Common myeloid progenitor, CD34-positive (primary cell): ENCODE results near the gene NPIPA7.
"Not testable (repeated sequence)": the region's sequence is repeated elsewhere in the genome, so short reads cannot be mapped to it uniquely, and the experiment has no call there.

ENCODE experiments used
- CTCF ChIA-PET: fragments of 350-600 bp; sonication (Branson Sonifier 250); formaldehyde crosslinking; loops from one replicate; lab custom pipeline; 2021; ENCODE audit warnings: antibody characterized with exemption; lab: Charles Lee
- POLR2A ChIA-PET: fragments of 350-600 bp; sonication (Branson Sonifier 250); formaldehyde crosslinking; loops from one replicate; lab custom pipeline; 2021; ENCODE audit warnings: antibody characterized with exemption; lab: Charles Lee
- DNase-seq, 3 donors: peaks; one replicate each; pipeline versions ENCODE4 v3.0.0 to v3.0.0-alpha.2; 2013
- H3K27ac ChIP-seq, 2 experiments: 1 replicate in 1 of 2; 2 replicates in 1 of 2; pipeline ENCODE4 v1.7.0; 2013; ENCODE audit warnings: inconsistent platforms in 2 of 2, low read length in 2 of 2, mild to moderate bottlenecking in 2 of 2, low read depth in 1 of 2, moderate library complexity in 1 of 2; ENCODE audit not compliant: severe bottlenecking in 2 of 2, insufficient read depth in 1 of 2, poor library complexity in 1 of 2
- H3K27me3 ChIP-seq, 5 experiments: replicated peaks in 2 of 5; 1 replicate in 3 of 5; 2 replicates in 2 of 5; pipeline versions ENCODE4 v1.6.1 to v1.7.0; 2013; ENCODE audit warnings: low read length in 4 of 5, mild to moderate bottlenecking in 2 of 5, moderate library complexity in 2 of 5, inconsistent platforms in 1 of 5; ENCODE audit not compliant: insufficient read depth in 5 of 5, control insufficient read depth in 4 of 5
- H3K36me3 ChIP-seq, 4 experiments: 1 replicate in 2 of 4; 2 replicates in 2 of 4; pipeline versions ENCODE4 v1.6.1 to v1.7.0; 2013; ENCODE audit warnings: low read length in 3 of 4, control low read depth in 1 of 4, mild to moderate bottlenecking in 1 of 4; ENCODE audit not compliant: control insufficient read depth in 4 of 4, insufficient read depth in 4 of 4
- H3K4me1 ChIP-seq, 4 experiments: 1 replicate in 3 of 4; 2 replicates in 1 of 4; pipeline versions ENCODE4 v1.6.1 to v1.7.1; 2013; ENCODE audit warnings: low read length in 3 of 4, mild to moderate bottlenecking in 3 of 4, control low read depth in 1 of 4, inconsistent platforms in 1 of 4, moderate library complexity in 1 of 4; ENCODE audit not compliant: control insufficient read depth in 4 of 4, insufficient read depth in 4 of 4; ENCODE audit errors: control extremely low read depth in 1 of 4
- H3K4me3 ChIP-seq, 7 experiments: 1 replicate in 4 of 7; 2 replicates in 3 of 7; pipeline versions ENCODE4 v1.5.1 to v1.7.0; 2013; ENCODE audit warnings: mild to moderate bottlenecking in 7 of 7, low read length in 6 of 7, moderate library complexity in 6 of 7, inconsistent platforms in 2 of 7, low read depth in 2 of 7, control low read depth in 1 of 7; ENCODE audit not compliant: insufficient read depth in 4 of 7, control insufficient read depth in 1 of 7; ENCODE audit errors: extremely low read depth in 1 of 7
- H3K9me3 ChIP-seq, 5 experiments: 1 replicate in 4 of 5; 2 replicates in 1 of 5; pipeline versions ENCODE4 v1.6.1 to v1.7.1; 2013; ENCODE audit warnings: low read length in 4 of 5, mild to moderate bottlenecking in 2 of 5, inconsistent platforms in 1 of 5, low read depth in 1 of 5, moderate library complexity in 1 of 5; ENCODE audit not compliant: control insufficient read depth in 4 of 5, insufficient read depth in 2 of 5; ENCODE audit errors: control extremely low read depth in 1 of 5
- WGBS: methylation state at CpG from one replicate; pipeline ENCODE4 v1.1.5; 2013; ENCODE audit not compliant: insufficient coverage; 5-methylcytosine and 5-hydroxymethylcytosine counted together

The NPIPA7 gene

GRCh38 chr16:16399685-16400084 lies 20.7 kb downstream of the NPIPA7 start:
- POLR2A ChIA-PET, H3K9me3 ChIP-seq, CTCF ChIA-PET, H3K27me3 ChIP-seq, DNase-seq, H3K4me3 ChIP-seq, H3K36me3 ChIP-seq, H3K27ac ChIP-seq, H3K4me1 ChIP-seq: not testable (repeated sequence)
- no CpG with 5 or more reads among the region's 6 CpGs for WGBS

- H3K36me3 ChIP-seq, H3K4me1 ChIP-seq, H3K27me3 ChIP-seq, H3K4me3 ChIP-seq, CTCF ChIA-PET, H3K27ac ChIP-seq, POLR2A ChIA-PET, H3K9me3 ChIP-seq, DNase-seq: not testable (repeated sequence)
- WGBS = no CpG with 5 or more reads among the region's 2 CpGs
Observed at GRCh38 chr16:16402333-16402732, 23.4 kb downstream of the NPIPA7 start.

GRCh38 chr16:16404283-16404682 lies 25.3 kb downstream of the NPIPA7 start:
- H3K4me3 ChIP-seq, H3K9me3 ChIP-seq, H3K27ac ChIP-seq, H3K4me1 ChIP-seq, DNase-seq, H3K36me3 ChIP-seq, CTCF ChIA-PET, POLR2A ChIA-PET, H3K27me3 ChIP-seq: not testable (repeated sequence)
- WGBS = no CpG with 5 or more reads among the region's 1 CpG

GRCh38 chr16:16405421-16405820 lies 26.5 kb downstream of the NPIPA7 start:
- H3K4me3 ChIP-seq, H3K27ac ChIP-seq, H3K9me3 ChIP-seq, H3K36me3 ChIP-seq, H3K4me1 ChIP-seq, DNase-seq, H3K27me3 ChIP-seq, CTCF ChIA-PET, POLR2A ChIA-PET: not testable (repeated sequence)
- WGBS = no CpG with 5 or more reads among the region's 5 CpGs

GRCh38 chr16:16408430-16408829 lies 29.5 kb downstream of the NPIPA7 start:
- H3K27me3 ChIP-seq, H3K4me1 ChIP-seq, CTCF ChIA-PET, H3K36me3 ChIP-seq, H3K27ac ChIP-seq, H3K4me3 ChIP-seq, POLR2A ChIA-PET, DNase-seq, H3K9me3 ChIP-seq: not testable (repeated sequence)
- no CpG with 5 or more reads among the region's 6 CpGs for WGBS

DNA sequence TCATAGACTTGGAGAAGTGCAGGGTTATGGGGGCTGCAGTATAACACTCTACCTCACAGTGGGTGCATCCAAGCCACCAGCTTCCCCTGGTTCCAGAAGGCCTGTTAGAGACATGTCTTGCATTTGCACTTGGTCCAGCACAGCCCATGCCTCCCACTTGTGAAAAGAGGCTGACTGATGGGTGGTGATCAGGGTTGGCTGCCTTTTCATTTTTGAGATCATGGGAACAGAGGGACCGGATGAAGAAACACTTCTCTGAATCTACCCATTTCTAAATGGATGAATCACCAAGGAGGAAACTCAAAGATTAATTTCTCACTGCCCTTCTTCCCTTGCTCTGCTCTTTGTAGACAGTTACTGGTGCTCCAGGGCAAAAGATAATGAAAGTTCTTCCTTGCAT lies 34.8 kb downstream of the NPIPA7 start:
- H3K36me3 ChIP-seq, H3K9me3 ChIP-seq, H3K4me3 ChIP-seq, H3K4me1 ChIP-seq, DNase-seq, H3K27ac ChIP-seq, H3K27me3 ChIP-seq, POLR2A ChIA-PET, CTCF ChIA-PET: not testable (repeated sequence)
- WGBS = no CpG with 5 or more reads among the region's 1 CpG

DNA sequence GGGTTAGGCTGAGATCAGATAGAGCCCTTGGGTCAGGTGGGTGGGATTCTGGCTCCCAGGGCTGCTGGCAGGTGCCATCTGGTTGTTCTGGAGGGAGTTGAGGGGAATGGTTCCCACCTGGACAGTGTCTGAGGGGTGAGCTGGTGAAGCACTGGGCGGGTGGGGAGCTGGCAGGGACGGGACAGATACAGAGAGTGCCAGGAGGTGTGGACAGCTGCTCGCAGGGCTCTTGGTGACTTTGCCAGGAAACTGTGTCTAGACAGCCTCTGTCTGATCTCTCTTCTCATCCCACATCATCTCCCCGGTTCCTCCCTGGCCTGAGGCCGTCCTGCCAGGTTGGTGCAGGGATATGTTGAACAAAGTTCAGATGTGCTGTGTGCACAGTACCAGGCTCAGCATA lies 38.1 kb downstream of the NPIPA7 start:
- WGBS = no CpG with 5 or more reads among the region's 5 CpGs
- H3K27me3 ChIP-seq, CTCF ChIA-PET, H3K9me3 ChIP-seq, DNase-seq, H3K36me3 ChIP-seq, H3K4me3 ChIP-seq, H3K27ac ChIP-seq, POLR2A ChIA-PET, H3K4me1 ChIP-seq: not testable (repeated sequence)
